Breast epithelium (tissue), 4 donors: ENCODE measurements around the gene SLC25A46. TPM values are rescaled to one million over a fixed set of nuclear protein-coding genes. Genes with fewer than 3 reads are reported as not detected.
A peak's percentile ranks its signal among the peaks of the same experiment; 100 is the strongest.
"Not testable (repeated sequence)": the region's sequence is repeated elsewhere in the genome, so short reads cannot be mapped to it uniquely, and the experiment has no call there.

Experiments used
- DNase-seq, 2 donors: peaks; one replicate each; pipeline ENCODE4 v3.0.0-alpha.2; 2019; ENCODE audit warnings: low spot score in 2 of 2
- H3K27ac ChIP-seq, 2 donors: fragments of 200-600 bp; sonication (generic) in 1 of 2; one replicate each; pipeline ENCODE4 v1.5.1; 2016 to 2019; ENCODE audit warnings: mild to moderate bottlenecking in 1 of 2
- H3K27me3 ChIP-seq, 2 donors: fragments of 200-600 bp; sonication (generic) in 1 of 2; one replicate each; pipeline versions ENCODE4 v1.5.1 to v1.6.0; 2017 to 2019; ENCODE audit warnings: control low read depth in 1 of 2, mild to moderate bottlenecking in 1 of 2
- H3K36me3 ChIP-seq: fragments of 200-600 bp; one replicate; pipeline ENCODE4 v1.5.1; 2019
- H3K4me1 ChIP-seq, 2 donors: fragments of 200-600 bp; sonication (generic); one replicate each; pipeline ENCODE4 v1.5.1; 2016 to 2019; ENCODE audit warnings: control low read depth in 1 of 2
- H3K4me3 ChIP-seq, 3 donors: fragments of 200-600 bp; sonication (generic); 1 replicate in 2 of 3; 2 replicates in 1 of 3; pipeline ENCODE4 v1.5.1; 2016 to 2019; ENCODE audit warnings: mild to moderate bottlenecking in 3 of 3, moderate library complexity in 2 of 3
- H3K9me3 ChIP-seq, 2 donors: fragments of 200-600 bp; sonication (generic) in 1 of 2; one replicate each; pipeline ENCODE4 v1.5.1; 2016 to 2019; ENCODE audit warnings: control low read depth in 1 of 2
- CTCF ChIP-seq, 3 donors: fragments of 450-650 bp; IDR thresholded peaks; one replicate each; pipeline ENCODE4 v1.5.1; 2016 to 2017; ENCODE audit warnings: antibody characterized with exemption in 3 of 3, mild to moderate bottlenecking in 3 of 3, moderate library complexity in 3 of 3
- POLR2A ChIP-seq: fragments of 450-650 bp; IDR thresholded peaks from one replicate; pipeline ENCODE4 v1.6.1; 2016; ENCODE audit warnings: antibody characterized with exemption, mild to moderate bottlenecking, moderate library complexity
- POLR2AphosphoS5 ChIP-seq, 3 donors: sonication (generic); formaldehyde crosslinking; IDR thresholded peaks; one replicate each; pipeline ENCODE4 v1.6.1; 2017; ENCODE audit warnings: antibody characterized with exemption in 3 of 3
- intact Hi-C: fragments of 100-400 bp; cut with DNase I; formaldehyde crosslinking; loops from one replicate; pipeline ENCODE4 v1.15.1; 2023; ENCODE audit warnings: low total_unique reads
- total RNA-seq, 3 donors: library from RNA; depleted of rRNA; stranded (reverse); fragments of >200 nt; gene quantifications; one replicate each; pipeline ENCODE4 v1.1.0, GENCODE V29; 2016

Gene SLC25A46
- total RNA-seq, 3 donors from 2014 or later: 46.2 to 66.6 (median 56.9) TPM

- Histone ChIP-seq H3K9me3 (no peaks in the 10 kb centered on the region), H3K4me3 (peak overlapping the region; percentile 13 to 54 (median 34)), H3K27ac (no peak overlapping the region), H3K4me1 (no peaks in the 10 kb centered on the region), H3K27me3 (no peaks in the 10 kb centered on the region), H3K36me3 (no peaks in the 10 kb centered on the region)
- no peak for DNase-seq
- intact Hi-C loops: no loop called here
- TF ChIP-seq POLR2AphosphoS5 (IDR thresholded peaks at IDR 0.05): no peak
- TF ChIP-seq POLR2A: no peak
- no peak for TF ChIP-seq CTCF (IDR thresholded peaks at IDR 0.05)
Observed at GRCh38 chr5:110727025-110727314, 11.8 kb upstream of the SLC25A46 start.

GRCh38 chr5:110731499-110731898 is 7.3 kb upstream of the SLC25A46 start:
- not testable (repeated sequence) for DNase-seq

GRCh38 chr5:110734101-110734500 is 4.7 kb upstream of the SLC25A46 start:
- Histone ChIP-seq H3K4me1 (no peaks in the 10 kb centered on the region), H3K4me3 (no peak overlapping the region)
- intact Hi-C loops: no loop called here

More at GRCh38 chr5:110731499-110731898, 7.3 kb upstream of the SLC25A46 start:
- H3K4me3 ChIP-seq, H3K27me3 ChIP-seq, H3K36me3 ChIP-seq, H3K4me1 ChIP-seq, H3K27ac ChIP-seq, intact Hi-C loops, H3K9me3 ChIP-seq: not testable (repeated sequence)

GRCh38 chr5:110735556-110735955 is 3.3 kb upstream of the SLC25A46 start:
- Histone ChIP-seq H3K4me3 (no peak overlapping the region), H3K9me3 (no peaks in the 10 kb centered on the region), H3K27me3 (no peaks in the 10 kb centered on the region), H3K36me3 (no peaks in the 10 kb centered on the region), H3K4me1 (peaks cover 0 to 6% of the 10 kb centered on the region in 2 donors), H3K27ac (no peak overlapping the region)
- no peak for DNase-seq
- intact Hi-C loops: no loop called here
- TF ChIP-seq POLR2A: no peak
- no peak for TF ChIP-seq CTCF (IDR thresholded peaks at IDR 0.05)
- TF ChIP-seq POLR2AphosphoS5 (IDR thresholded peaks at IDR 0.05): no peak

More at GRCh38 chr5:110734101-110734500, 4.7 kb upstream of the SLC25A46 start:
- Histone ChIP-seq H3K27ac (no peak overlapping the region), H3K36me3 (no peaks in the 10 kb centered on the region), H3K9me3 (no peaks in the 10 kb centered on the region), H3K27me3 (no peaks in the 10 kb centered on the region)
- no peak for DNase-seq
- TF ChIP-seq POLR2A: no peak
- TF ChIP-seq CTCF (IDR thresholded peaks at IDR 0.05): no peak
- no peak for TF ChIP-seq POLR2AphosphoS5 (IDR thresholded peaks at IDR 0.05)

- no peak overlapping the region for H3K4me3 ChIP-seq
- intact Hi-C loops: no loop called here
- TF ChIP-seq POLR2A (no peak), CTCF (IDR thresholded peaks at IDR 0.05) (no peak), POLR2AphosphoS5 (IDR thresholded peaks at IDR 0.05) (no peak)
- no peaks in the 10 kb centered on the region for H3K36me3 ChIP-seq
- H3K4me1 ChIP-seq: peaks cover 0 to 6% of the 10 kb centered on the region in 2 donors
- no peaks in the 10 kb centered on the region for H3K27me3 ChIP-seq
- no peak for DNase-seq
- H3K9me3 ChIP-seq: no peaks in the 10 kb centered on the region
- H3K27ac ChIP-seq: no peak overlapping the region
Observed at GRCh38 chr5:110736753-110737152, 2.1 kb upstream of the SLC25A46 start.

GRCh38 chr5:110738503-110738811 is 350 bp upstream of the SLC25A46 start:
- TF ChIP-seq POLR2AphosphoS5 (IDR thresholded peaks at IDR 0.05): no peak
- TF ChIP-seq CTCF (IDR thresholded peaks at IDR 0.05): no peak
- no peak for TF ChIP-seq POLR2A
- H3K4me1 ChIP-seq: peaks cover 0 to 6% of the 10 kb centered on the region in 2 donors
- intact Hi-C loops: no loop called here
- H3K36me3 ChIP-seq: no peaks in the 10 kb centered on the region
- H3K27ac ChIP-seq: peak overlapping the region; percentile 80 to 93
- H3K9me3 ChIP-seq: no peaks in the 10 kb centered on the region
- DNase-seq: no peak
- no peaks in the 10 kb centered on the region for H3K27me3 ChIP-seq
- peak overlapping the region; percentile 77 to 90 (median 85) for H3K4me3 ChIP-seq
